Cortex of kidney (tissue), 1 donor: ENCODE measurements around the gene RHEX.
"Not testable (repeated sequence)": the region's sequence is repeated elsewhere in the genome, so short reads cannot be mapped to it uniquely, and the experiment has no call there.

Experiments used
- DNase-seq: peaks from one replicate; lab custom pipeline; 2025; lab: John Stamatoyannopoulos, UW

The RHEX gene, protein sequence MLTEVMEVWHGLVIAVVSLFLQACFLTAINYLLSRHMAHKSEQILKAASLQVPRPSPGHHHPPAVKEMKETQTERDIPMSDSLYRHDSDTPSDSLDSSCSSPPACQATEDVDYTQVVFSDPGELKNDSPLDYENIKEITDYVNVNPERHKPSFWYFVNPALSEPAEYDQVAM

DNA sequence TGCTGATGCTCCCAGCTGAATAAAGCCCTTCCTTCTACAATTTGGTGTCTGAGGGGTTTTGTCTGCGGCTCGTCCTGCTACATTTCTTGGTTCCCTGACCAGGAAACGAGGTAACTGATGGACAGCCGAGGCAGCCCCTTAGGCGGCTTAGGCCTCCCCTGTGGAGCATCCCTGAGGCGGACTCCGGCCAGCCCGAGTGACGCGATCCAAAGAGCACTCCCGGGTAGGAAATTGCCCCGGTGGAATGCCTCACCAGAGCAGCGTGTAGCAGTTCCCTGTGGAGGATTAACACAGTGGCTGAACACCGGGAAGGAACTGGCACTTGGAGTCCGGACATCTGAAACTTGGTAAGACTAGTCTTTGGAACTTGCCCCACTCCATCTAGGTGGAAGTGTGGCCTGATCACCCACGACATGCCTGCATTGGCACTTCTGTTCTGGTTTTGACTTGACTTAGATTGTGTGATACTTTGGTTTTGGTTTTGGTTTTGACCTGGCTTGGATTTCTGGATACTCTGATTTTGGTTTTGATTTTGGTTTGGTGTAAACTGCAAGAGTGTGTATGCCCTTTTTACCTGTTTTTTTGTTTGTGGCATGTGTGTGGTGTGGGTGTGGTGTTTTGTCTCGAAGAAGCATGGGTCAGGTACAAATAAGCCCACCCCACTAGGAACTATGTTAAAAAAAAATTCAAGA is at the start of gene RHEX:
TSS of gene RHEX (plus strand) at position 255 of the 692 bp plus-strand sequence. CDS start 44,656 bp downstream, outside the sequence.
- DNase-seq, result not testable (repeated sequence)

DNA sequence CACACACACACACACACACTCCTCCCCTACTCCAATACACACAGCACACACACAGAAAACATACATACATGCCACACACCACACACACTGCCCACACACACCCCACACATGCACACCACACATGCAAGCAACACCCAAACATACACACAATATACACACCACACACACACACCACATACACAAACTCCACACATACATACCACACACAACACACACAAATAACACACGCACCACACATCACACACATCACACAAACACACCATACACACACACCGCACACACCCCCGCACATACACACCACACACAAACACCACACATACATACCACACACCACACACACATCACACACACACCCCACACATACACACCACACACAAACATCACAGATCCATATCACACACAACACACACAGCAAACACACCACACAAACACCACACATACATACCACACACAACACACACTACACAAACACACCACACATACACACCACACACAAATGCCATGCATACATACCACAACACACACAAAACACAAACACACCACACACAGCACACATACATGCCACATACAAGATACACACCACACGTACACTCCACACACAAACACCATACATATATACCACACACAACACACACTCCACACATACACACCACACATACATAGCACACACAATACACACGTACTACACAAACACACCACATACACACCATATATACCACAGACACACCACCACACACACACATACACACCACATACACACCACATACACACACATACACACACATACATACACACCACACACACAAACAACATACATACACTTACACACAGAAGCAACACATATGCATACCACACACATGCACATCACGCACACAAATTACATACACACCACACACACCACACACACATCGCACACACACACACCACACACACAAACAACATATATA is 48.8 kb upstream of the RHEX start:
- no peak for DNase-seq

DNA sequence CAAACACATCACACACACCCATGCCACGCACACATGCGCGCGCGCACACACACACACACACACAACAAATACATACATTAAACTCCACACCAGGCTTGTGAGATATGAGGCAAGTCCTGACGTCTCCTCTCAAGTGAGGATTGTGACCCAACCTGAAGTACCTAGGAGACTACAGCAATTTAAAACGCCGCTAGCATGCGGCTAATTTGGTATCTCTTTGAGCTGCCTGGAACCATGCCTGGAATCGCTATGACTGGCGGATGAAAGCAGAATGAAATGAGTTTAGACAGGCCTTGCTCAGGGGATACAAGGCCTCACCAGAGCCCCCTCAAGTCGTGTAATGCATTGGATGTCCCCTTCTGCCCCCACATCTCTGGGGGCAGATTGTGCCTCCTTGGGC is 48.1 kb upstream of the RHEX start:
- no peak for DNase-seq

DNA sequence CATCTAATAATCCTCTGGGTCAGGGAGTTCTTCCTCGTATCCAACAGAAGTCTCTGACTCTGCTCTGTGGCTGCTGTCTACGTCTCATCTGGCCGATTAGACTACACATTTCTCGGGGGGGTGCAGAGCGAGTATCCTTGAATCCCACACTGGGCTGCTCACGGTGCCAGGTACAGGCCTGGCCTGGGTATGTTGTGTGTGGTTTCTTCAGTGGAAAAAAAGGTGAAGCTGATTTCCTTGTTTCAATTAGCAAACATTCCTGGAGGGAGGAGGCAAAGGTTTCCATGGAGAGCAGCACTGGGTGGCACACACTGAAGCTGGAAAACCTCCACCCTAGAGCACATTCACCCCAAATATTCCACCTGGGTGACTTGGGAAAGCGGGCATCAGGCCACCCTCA is 47.7 kb upstream of the RHEX start:
- no peak for DNase-seq

DNA sequence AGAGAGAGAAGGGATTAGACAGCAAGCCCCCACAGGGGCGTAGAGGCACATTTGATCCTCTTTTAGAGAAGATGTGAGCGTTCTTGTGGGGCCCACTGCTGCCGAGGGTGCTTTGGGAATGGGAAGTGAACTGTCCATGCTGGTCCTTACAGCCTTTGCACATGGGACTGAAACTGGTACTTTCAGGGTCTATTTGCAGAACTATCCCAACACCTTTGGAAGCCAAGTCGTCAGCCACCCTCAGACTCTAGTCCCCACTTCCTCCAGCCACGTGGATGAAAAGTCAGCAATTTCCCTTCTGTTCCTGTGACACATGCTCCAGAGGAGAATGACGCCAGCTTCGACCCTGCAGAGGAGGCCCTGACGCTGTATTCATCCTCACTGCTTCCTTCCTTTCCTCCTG is 47.2 kb upstream of the RHEX start:
- DNase-seq, result no peak

DNA sequence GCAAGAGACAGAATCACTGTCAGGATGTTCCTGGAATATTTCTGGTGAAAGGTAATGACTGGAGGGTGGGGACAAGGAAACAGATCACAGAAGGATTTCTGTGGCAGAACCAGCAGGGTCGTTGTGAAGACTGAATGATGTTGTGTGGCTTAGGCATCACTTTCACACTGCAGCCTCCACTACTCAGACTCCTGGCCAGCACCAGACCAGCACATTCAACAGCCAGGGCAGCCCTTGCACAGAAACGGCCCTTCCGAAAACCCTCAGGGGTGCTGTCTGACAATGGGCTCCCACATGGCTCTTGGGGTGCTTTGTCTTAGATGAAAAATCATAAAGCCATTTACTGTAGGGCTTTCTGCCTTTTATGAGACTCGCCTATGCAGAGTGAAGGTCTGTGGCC is 46.0 kb upstream of the RHEX start:
- no peak for DNase-seq

DNA sequence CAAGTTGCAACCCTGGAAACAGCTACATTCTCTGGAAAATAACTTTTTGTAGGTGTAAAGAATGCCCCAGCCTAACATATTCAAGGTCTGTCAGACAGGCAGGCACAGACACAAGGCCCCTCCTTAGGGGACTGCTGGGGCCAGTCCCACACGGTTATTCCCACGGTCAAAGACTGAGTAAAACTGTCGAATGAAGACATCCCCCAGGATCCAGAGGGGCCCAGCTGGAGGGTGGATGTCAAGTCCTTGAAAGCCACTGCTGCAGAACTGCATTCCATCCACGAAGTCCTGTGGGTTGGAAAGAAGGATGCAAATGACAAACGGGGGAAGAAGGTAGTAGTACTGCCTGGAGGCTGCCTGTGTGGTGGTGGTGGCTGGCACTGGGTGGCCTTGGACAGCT is 42.9 kb upstream of the RHEX start:
- no peak for DNase-seq

DNA sequence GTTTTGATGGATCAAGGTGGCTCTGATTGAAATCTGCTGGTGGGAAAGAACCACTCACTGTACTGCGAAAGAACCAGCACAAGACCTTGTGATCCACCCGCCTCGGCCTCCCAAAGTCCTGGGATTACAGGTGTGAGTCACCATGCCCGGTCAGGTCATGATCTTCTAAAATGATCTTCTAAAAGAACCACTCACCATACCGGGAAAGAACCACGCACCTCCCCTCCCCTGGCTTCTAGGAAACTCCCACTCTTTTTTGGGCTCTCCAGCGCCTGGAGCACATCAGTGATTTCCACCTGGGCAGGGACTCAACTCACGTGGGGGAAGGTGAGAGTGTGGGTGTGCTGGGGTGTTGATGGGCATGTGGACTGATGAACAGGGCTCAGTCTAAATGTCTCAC is 41.9 kb upstream of the RHEX start:
- no peak for DNase-seq

DNA sequence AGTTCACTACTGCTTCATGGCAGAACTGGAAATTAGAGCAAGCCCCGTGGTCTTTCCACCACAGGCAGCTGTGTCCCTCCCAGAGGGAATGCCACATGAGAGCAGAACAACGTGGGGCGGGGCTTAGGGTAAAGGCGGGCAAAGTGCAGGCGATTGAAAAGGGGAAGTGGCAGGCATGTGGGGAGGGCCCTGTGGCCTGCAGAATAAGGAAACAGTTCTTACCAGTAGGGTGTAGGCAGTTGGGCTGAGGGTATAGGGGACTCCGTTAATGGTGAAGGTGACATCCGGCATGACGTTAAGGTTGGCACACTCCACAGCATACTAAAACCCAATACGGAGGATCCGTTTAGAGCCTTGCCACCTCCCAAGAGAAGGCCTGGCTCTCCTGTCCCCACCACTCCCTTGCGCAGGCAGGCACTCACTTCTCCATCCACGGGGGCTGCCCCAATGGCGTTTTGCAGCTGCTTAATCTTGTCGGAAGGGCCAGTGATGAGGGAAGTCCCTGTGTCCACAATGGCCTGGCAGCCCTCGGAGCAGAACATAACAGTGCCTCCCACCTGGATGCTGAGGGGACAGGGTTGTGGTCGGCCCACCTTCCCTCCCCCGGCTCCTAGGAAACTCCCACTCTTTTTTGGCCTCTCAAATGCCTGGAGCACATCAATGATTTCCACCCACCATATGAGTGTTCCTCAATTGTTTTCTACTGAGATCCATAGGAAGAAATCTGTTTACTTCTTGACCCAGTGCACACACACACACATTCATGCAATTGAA is 40.7 kb upstream of the RHEX start:
- DNase-seq, result no peak

DNA sequence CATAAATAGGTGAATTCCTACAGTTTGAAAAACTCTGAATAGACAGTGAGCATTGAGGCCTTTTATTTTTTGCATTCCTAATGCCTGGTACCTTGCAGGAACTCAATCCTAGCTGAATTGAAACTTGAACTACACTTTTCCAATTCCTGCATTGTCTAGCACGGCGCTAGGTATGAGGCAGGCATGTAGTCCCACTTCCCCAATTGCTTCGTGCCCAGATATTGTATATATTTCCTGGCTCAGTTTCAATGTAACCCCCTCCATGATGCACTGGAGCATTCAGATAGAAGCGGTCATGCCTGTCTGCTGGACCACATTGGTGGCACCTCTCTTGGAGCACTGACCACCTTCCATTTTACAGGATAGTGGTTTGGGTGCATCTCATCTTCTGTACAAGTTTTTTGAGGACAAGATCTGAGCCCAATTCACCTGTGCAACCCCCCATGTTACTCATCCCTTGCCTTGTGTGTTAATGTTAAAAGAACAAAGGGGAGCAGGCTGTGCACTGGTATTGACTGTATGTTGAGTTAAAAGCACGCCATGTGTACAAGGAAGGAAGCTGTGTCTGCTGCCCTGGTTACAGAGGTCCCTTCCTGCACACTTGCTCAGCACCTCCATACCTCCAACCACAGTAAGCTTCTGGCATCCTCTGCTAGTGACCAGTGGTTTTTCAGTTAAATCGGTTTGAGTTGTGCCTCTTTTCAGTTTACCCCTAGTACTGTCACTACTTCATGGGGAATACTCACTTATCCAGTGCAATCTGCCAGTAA is 39.8 kb upstream of the RHEX start:
- DNase-seq, result no peak

DNA sequence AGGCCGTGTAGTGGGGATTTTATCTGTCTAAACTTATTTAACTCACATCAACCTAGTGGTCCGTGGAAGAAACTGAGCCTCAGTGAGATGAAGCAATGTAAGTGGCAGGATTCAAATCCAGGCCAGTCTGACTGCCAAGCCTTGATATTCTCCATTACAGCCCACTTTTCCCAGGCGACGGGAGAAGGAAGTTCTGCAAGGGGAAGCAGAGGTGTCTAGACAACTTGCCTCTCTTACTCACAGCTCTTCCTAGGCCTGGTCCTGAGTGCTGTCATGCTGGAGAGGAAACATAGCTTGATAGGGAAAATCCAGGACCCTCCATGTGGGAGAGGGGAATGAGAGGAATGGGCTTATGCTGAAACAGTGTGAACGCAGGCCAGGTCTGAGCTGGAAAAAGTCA is 38.4 kb upstream of the RHEX start:
- no peak for DNase-seq

DNA sequence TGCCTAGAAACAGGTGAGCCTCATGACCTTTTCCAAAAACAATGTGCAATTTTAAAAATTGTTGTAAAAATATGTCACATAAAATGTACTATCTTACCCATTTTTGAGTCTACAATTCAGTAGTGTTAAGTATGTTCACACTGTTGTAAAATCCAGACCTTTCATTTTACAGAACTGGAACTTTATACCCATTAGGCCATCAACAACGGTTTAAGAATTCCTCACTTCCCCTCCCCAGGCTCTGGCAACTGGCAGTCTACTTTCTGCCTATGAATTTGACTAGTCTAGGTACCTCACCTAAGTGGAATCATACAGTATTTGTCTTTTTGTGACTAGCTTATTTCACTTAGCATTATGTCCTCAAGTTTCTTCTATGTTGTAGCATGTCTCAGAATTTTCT is 37.9 kb upstream of the RHEX start:
- DNase-seq, result no peak

DNA sequence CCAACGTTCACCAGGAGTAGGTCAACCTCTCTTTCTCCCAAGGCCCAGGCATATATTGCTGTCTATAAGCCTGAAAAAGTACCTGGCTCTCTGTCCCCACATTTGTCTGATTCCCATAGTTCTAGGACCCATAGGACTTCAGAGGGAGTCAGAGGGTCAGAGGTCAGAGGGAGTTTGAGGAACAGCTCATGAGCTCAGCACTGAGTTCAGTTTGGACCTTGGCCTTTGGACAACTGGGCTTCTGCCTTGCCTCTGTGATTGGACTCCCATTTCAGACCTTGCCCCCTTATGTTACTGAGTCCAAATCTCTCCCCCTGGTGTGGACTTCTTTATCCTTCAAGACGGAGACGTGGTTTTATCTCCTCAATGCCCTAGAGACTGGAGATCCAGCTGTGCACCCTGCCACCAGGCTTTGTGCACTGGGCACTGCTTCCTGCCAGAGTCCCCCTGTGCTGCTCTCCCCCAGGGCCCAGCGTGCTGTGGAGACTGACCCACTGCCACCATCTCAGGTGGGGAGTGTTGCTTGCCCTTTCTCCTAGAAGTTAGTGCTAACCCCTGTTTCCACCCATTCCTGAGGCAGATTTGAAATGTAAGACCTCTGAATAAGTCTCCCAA is 32.5 kb upstream of the RHEX start:
- DNase-seq, result no peak

DNA sequence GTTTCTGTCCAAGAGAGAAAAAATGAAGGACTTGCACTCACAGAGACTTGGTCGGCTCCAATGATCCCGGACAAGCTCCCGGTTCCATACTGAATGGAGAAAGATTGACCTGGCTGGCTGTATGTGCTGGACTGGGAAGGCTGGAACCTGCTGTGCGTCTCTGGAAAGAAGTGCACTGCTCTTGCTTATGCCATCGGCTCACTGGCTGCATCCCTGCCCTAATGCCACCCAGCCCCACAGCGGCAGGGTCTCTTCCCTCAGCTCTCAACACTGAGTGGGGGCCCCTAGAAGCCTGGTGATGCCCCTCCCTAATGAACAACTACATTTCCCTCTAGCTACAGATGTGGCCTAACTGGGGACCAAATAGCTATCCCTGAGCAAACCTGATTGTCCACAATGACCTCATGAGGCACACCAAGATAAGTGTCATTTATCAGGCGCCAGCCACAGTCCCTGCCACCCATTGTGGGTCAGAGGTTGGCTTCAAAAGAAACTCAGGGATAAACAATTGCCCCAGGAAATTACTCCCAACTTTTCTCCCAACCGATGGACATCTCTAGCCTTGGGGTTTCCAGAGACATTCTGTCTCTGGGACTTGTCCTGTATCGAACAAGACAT is 31.9 kb upstream of the RHEX start:
- no peak for DNase-seq

DNA sequence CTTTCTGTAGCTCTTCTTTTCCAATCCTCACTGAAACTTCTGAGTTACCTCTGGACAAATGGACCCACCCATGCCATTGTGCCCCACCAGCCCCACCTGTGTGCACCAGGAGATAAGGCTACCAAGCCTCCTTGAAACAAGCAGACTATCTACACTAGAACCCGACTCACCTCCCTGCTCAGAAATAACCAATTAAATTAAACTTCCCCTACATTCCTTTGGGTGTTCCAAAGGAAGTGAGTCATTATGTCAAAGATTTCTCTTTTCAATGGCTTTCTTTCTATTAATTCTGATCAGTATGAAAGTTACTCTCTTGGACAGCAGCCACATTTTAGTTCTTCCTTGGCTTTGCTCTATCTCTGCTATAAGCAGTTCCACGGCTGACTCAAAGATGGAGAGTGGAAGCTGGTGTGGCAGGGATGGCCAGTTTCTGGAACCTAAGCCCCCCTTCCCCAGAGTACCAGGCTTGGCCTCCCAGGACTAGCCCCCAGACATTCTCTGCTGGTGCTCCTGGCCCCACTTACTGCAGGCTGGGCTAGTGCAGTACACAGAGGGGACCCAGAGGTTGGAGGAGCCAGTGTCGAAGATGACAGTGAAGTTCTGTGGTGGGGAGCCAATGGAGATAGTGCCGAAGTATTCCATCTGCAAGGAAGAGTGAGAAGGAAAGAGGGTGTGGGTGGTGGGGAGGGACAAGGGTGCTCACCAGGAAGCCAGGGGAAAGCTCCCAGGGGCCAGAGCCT is 31.2 kb upstream of the RHEX start:
- DNase-seq, result no peak

DNA sequence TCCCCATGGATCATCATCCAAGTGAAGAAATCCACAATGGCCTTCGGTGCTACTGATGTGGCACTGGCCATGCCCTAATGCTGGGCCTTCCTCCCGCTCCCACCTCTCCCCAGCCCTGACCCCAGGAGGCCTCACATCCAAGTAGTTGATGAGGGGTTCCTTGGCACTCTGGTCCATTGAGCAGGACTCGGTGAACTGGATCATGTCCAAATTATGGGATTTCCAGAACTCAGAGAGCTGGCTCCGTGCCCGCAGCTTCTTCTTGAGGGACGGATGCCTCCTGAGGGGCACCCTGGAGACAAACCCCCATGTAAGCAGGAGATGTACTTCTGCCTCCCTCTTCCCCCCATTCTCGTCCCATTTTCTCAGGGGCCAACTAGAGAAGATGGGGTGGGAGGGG is 30.2 kb upstream of the RHEX start:
- DNase-seq, result no peak

DNA sequence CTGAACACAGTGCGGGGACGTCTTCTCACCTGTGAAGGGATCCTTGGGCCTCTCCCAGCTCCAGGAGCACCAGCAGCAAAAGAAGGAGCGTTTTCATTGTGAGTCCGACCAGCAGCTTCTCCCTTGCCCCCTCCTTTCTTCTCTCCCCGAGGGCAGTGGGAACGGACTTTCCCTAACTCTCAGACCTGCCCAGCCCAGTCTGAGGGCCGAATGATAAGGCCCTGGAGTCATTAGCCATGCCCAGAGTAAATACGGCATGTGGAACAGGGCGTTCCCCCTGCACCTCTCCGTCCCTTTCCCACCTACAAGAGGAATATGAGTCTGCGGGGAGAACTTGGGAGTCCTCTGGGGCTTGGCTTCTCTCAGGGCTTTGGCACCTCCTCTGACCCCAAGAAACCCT is 29.3 kb upstream of the RHEX start, which contains the start of gene CTSE:
TSS of gene CTSE (minus strand) at position 201 of the 400 bp plus-strand sequence. CDS start at position 97, 104 bp downstream.
- no peak for DNase-seq

DNA sequence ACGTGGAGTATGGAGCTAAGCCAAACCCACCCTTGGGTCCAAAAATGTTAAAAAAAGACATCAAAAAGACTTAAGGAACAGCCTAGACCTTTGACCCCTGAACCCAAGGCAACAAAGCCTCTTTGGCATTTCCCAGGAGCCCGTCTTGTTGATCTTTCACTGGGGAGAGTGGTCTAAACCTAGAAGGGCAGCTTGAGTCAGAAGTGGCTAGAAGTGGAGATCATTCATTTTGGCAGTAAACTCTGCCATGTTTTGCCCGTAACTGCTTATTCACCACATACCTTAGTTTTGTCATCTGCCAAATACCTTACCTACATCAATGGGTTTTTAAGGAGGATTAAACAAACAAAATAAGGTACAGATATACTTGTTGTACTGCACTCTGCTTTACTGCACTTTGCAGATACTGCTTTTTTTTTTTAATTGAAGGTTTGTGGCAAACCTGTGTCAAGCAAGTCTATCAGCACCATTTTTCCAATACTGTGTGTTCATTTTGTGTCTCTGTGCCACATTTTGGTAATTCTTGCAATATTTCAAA is 27.6 kb upstream of the RHEX start:
- no peak for DNase-seq

DNA sequence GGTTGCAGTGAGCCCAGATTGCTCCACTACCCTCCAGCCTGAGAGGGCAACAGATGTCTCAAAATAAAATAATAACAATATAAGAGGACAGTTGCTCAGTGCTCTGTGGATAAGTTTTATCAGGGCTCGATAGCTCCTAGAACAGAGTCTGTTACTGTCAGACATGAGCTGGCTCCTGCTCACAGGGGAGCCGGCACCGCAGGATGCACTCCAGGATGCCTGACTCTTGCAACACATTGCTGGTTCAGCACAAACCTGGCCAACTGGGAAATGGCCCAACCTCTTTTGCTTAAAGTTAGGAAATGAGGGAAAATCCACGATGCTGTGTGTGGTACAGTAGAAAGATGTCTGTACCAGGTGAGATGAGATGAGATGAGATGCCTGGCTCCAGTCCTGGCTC is 23.5 kb upstream of the RHEX start:
- DNase-seq, result no peak
